H9 (cell line): ENCODE data around the gene P2RX6. TPM values are rescaled to one million over a fixed set of nuclear protein-coding genes. Genes with fewer than 3 reads are reported as not detected.
"Not testable (repeated sequence)": the region's sequence is repeated elsewhere in the genome, so short reads cannot be mapped to it uniquely, and the experiment has no call there.

ENCODE experiments used
- DNase-seq: peaks from one replicate; pipeline ENCODE4 v3.0.0-alpha.2; 2017
- H2AFZ ChIP-seq: one replicate; pipeline ENCODE4 v1.6.1; 2013; ENCODE audit warnings: mild to moderate bottlenecking, low read length, control low read depth, moderate library complexity
- H2AK5ac ChIP-seq: 2 replicates; pipeline ENCODE4 v1.6.1; 2013; ENCODE audit warnings: low read length, control low read depth, mixed read lengths; ENCODE audit not compliant: insufficient read length
- H2BK120ac ChIP-seq: one replicate; pipeline ENCODE4 v1.6.1; 2013; ENCODE audit warnings: low read depth, mild to moderate bottlenecking, low read length, control low read depth, inconsistent platforms; ENCODE audit not compliant: poor library complexity, severe bottlenecking
- H2BK12ac ChIP-seq: 2 replicates; pipeline ENCODE4 v1.6.1; 2013; ENCODE audit warnings: low read length, control low read depth, mixed read lengths, low read depth; ENCODE audit not compliant: insufficient read length
- H2BK15ac ChIP-seq: 2 replicates; pipeline ENCODE4 v1.6.1; 2013; ENCODE audit warnings: low read depth, low read length, control low read depth
- H2BK20ac ChIP-seq: one replicate; pipeline ENCODE4 v1.6.1; 2013; ENCODE audit warnings: low read depth, mild to moderate bottlenecking, low read length, control low read depth, inconsistent platforms; ENCODE audit not compliant: poor library complexity, severe bottlenecking
- H2BK5ac ChIP-seq: 2 replicates; pipeline ENCODE4 v1.6.1; 2013; ENCODE audit warnings: low read length, control low read depth, mixed read lengths; ENCODE audit not compliant: insufficient read length
- H3K14ac ChIP-seq: 2 replicates; pipeline ENCODE4 v1.6.1; 2013; ENCODE audit warnings: low read length, control low read depth; ENCODE audit not compliant: insufficient read depth
- H3K18ac ChIP-seq: 2 replicates; pipeline ENCODE4 v1.6.1; 2013; ENCODE audit warnings: low read depth, mild to moderate bottlenecking, mixed read lengths, low read length, control low read depth; ENCODE audit not compliant: insufficient read length
- H3K23ac ChIP-seq: 2 replicates; pipeline ENCODE4 v1.6.1; 2013; ENCODE audit warnings: low read length, control low read depth, mixed read lengths, low read depth; ENCODE audit not compliant: insufficient read length
- H3K23me2 ChIP-seq: 2 replicates; pipeline ENCODE4 v1.6.1; 2013; ENCODE audit warnings: low read depth, mild to moderate bottlenecking, mixed read lengths, low read length, control low read depth; ENCODE audit not compliant: insufficient read length, poor library complexity, severe bottlenecking
- H3K27ac ChIP-seq: 2 replicates; pipeline ENCODE4 v1.5.1; 2013; ENCODE audit warnings: low read length, control low read depth, mixed read lengths, low read depth; ENCODE audit not compliant: insufficient read length
- H3K27me3 ChIP-seq: 2 replicates; pipeline ENCODE4 v1.6.1; 2013; ENCODE audit warnings: low read length, control low read depth, inconsistent platforms; ENCODE audit not compliant: insufficient read depth
- H3K4ac ChIP-seq: 2 replicates; pipeline ENCODE4 v1.6.1; 2013; ENCODE audit warnings: low read depth, mild to moderate bottlenecking, control low read depth, inconsistent platforms, low read length, moderate library complexity
- H3K4me1 ChIP-seq: 2 replicates; pipeline ENCODE4 v1.6.1; 2013; ENCODE audit warnings: low read length, control low read depth, inconsistent platforms; ENCODE audit not compliant: insufficient read depth
- H3K4me2 ChIP-seq: 2 replicates; pipeline ENCODE4 v1.6.1; 2013; ENCODE audit warnings: low read length, control low read depth, mixed read lengths; ENCODE audit not compliant: insufficient read length, insufficient read depth
- H3K56ac ChIP-seq: 2 replicates; pipeline ENCODE4 v1.6.1; 2013; ENCODE audit warnings: low read depth, mild to moderate bottlenecking, mixed read lengths, low read length, control low read depth; ENCODE audit not compliant: insufficient read length
- H3K79me1 ChIP-seq: 2 replicates; pipeline ENCODE4 v1.6.1; 2013; ENCODE audit warnings: low read depth, mild to moderate bottlenecking, moderate library complexity, low read length, control low read depth, inconsistent platforms; ENCODE audit not compliant: insufficient read depth, poor library complexity, severe bottlenecking
- H3K79me2 ChIP-seq: 2 replicates; pipeline ENCODE4 v1.6.1; 2013; ENCODE audit warnings: low read length, control low read depth, inconsistent platforms; ENCODE audit not compliant: insufficient read depth
- H3K9ac ChIP-seq: 2 replicates; pipeline ENCODE4 v1.6.1; 2013; ENCODE audit warnings: low read length, control low read depth, mixed read lengths; ENCODE audit not compliant: insufficient read length; ENCODE audit errors: extremely low read depth
- H3K9me3 ChIP-seq: one replicate; pipeline ENCODE4 v1.6.1; 2013; ENCODE audit warnings: low read depth, low read length, inconsistent platforms; ENCODE audit not compliant: control insufficient read depth
- H3T11ph ChIP-seq: one replicate; pipeline ENCODE4 v1.6.1; 2013; ENCODE audit warnings: mild to moderate bottlenecking, low read length, control low read depth, inconsistent platforms
- H4K20me1 ChIP-seq: one replicate; pipeline ENCODE4 v1.6.1; 2013; ENCODE audit not compliant: control insufficient read depth, insufficient read length, insufficient read depth
- H4K5ac ChIP-seq: 2 replicates; pipeline ENCODE4 v1.6.1; 2013; ENCODE audit warnings: low read depth, mild to moderate bottlenecking, mixed read lengths, low read length, control low read depth; ENCODE audit not compliant: insufficient read length
- H4K8ac ChIP-seq: replicated peaks from 2 replicates; pipeline ENCODE4 v1.6.1; 2013; ENCODE audit warnings: low read length, control low read depth, mixed read lengths, low read depth; ENCODE audit not compliant: insufficient read length
- H4K91ac ChIP-seq: 2 replicates; pipeline ENCODE4 v1.6.1; 2013; ENCODE audit warnings: low read depth, mild to moderate bottlenecking, moderate library complexity, mixed read lengths, low read length, control low read depth; ENCODE audit not compliant: insufficient read length
- H3K27ac Mint-ChIP-seq, 3 experiments: 2 replicates in 2 of 3; 3 replicates in 1 of 3; pipeline ENCODE4 v1.8.0; 2020 to 2021; ENCODE audit warnings: mixed read lengths in 3 of 3, mild to moderate bottlenecking in 1 of 3, moderate library complexity in 1 of 3
- H3K27me3 Mint-ChIP-seq: 2 replicates; pipeline ENCODE4 v1.8.0; 2021; ENCODE audit warnings: low read depth, mild to moderate bottlenecking, moderate library complexity, mixed read lengths
- H3K36me3 Mint-ChIP-seq, 3 experiments: 2 replicates in 2 of 3; 3 replicates in 1 of 3; pipeline ENCODE4 v1.8.0; 2020 to 2021; ENCODE audit warnings: low read depth in 3 of 3, mixed read lengths in 3 of 3; ENCODE audit not compliant: insufficient read depth in 1 of 3
- H3K4me1 Mint-ChIP-seq, 2 experiments: 2 replicates each; pipeline ENCODE4 v1.8.0; 2020; ENCODE audit warnings: mixed read lengths in 2 of 2
- H3K4me3 Mint-ChIP-seq, 2 experiments: 2 replicates in 1 of 2; 3 replicates in 1 of 2; pipeline ENCODE4 v1.8.0; 2020 to 2021; ENCODE audit warnings: mild to moderate bottlenecking in 2 of 2, mixed read lengths in 2 of 2, moderate library complexity in 1 of 2
- H3K9me3 Mint-ChIP-seq, 2 experiments: 2 replicates in 1 of 2; 3 replicates in 1 of 2; pipeline ENCODE4 v1.8.0; 2020; ENCODE audit warnings: mild to moderate bottlenecking in 2 of 2, mixed read lengths in 2 of 2, moderate library complexity in 1 of 2
- CTCF ChIP-seq: fragments of 200-600 bp; sonication (generic); conservative IDR thresholded peaks from 3 replicates; pipeline ENCODE4 v1.8.0; 2021; ENCODE audit warnings: antibody characterized with exemption, mild to moderate bottlenecking
- WGBS: extraction: QIAGEN DNeasy Blood & Tissue Kit; methylation state at CpG from one replicate; pipeline ENCODE4 v1.1.7; 2013; ENCODE audit warnings: missing lambda C conversion rate, low lambda C conversion rate, mixed read lengths; ENCODE audit not compliant: insufficient read length; ENCODE audit errors: extremely low coverage; 5-methylcytosine and 5-hydroxymethylcytosine counted together
- total RNA-seq: library from RNA; stranded (reverse); gene quantifications from 2 replicates; pipeline ENCODE4 v1.2.1, GENCODE V29; 2021

The P2RX6 gene
- total RNA-seq, 1 experiment from 2014 or later: not detected

- peak overlapping the region; percentile 88 to 92; a peak in 3 of 5 replicates for H3K4me3 Mint-ChIP-seq
- H3K27ac ChIP-seq: no peak overlapping the region
- no peak overlapping the region for H2BK15ac ChIP-seq
- H3K79me2 ChIP-seq: no peaks in the 10 kb centered on the region
- DNase-seq: no peak
- H3K4me1 ChIP-seq: no peaks in the 10 kb centered on the region; the same call in 1 of the 2 replicates
- no peak overlapping the region for H3K14ac ChIP-seq
- no peak overlapping the region for H2BK5ac ChIP-seq
- no peaks in the 10 kb centered on the region for H3K27me3 Mint-ChIP-seq
- no peaks in the 10 kb centered on the region for H4K20me1 ChIP-seq
- no peaks in the 10 kb centered on the region for H3K9me3 Mint-ChIP-seq
- peaks cover 11 to 17% of the 10 kb centered on the region in 2 experiments for H3K4me1 Mint-ChIP-seq
- no peak overlapping the region for H2BK120ac ChIP-seq
- no peak overlapping the region for H2AK5ac ChIP-seq
- H4K5ac ChIP-seq: no peak overlapping the region
- H3K56ac ChIP-seq: no peak overlapping the region
- H3K27me3 ChIP-seq: no peaks in the 10 kb centered on the region
- no peak overlapping the region for H2BK12ac ChIP-seq
- H3K4ac ChIP-seq: no peak overlapping the region
- no peaks in the 10 kb centered on the region for H3K9me3 ChIP-seq
- TF ChIP-seq CTCF: no peak
- no peak overlapping the region for H2AFZ ChIP-seq
- no peak overlapping the region for H2BK20ac ChIP-seq
- no peak overlapping the region for H3K23ac ChIP-seq
- no CpG with 5 or more reads among the region's 4 CpGs for WGBS
- no peak overlapping the region for H3K27ac Mint-ChIP-seq
- no peak overlapping the region for H3K4me2 ChIP-seq
- peaks cover 11% of the 10 kb centered on the region for H3K23me2 ChIP-seq
- H3K9ac ChIP-seq: no peak overlapping the region
- H4K8ac ChIP-seq: no peak overlapping the region
- H3K18ac ChIP-seq: no peak overlapping the region
- no peak overlapping the region for H3T11ph ChIP-seq
- no peaks in the 10 kb centered on the region for H3K79me1 ChIP-seq
- H4K91ac ChIP-seq: no peak overlapping the region
- peaks cover 0 to 6% (median 1%) of the 10 kb centered on the region in 3 experiments; a peak in 3 of 7 replicates for H3K36me3 Mint-ChIP-seq
Observed at GRCh38 chr22:21003782-21004181, 11.2 kb upstream of the P2RX6 start.

GRCh38 chr22:21009208-21009607 lies 5.8 kb upstream of the P2RX6 start:
- not testable (repeated sequence) for H2AK5ac ChIP-seq, H3K18ac ChIP-seq
- WGBS: no CpG with 5 or more reads among the region's 13 CpGs

More at GRCh38 chr22:21009208-21009607, 5.8 kb upstream of the P2RX6 start:
- not testable (repeated sequence) for H4K5ac ChIP-seq, H3K9me3 Mint-ChIP-seq, H3K14ac ChIP-seq, DNase-seq, H3K79me2 ChIP-seq, H3K9ac ChIP-seq, H3K4ac ChIP-seq, H3K56ac ChIP-seq, H2BK5ac ChIP-seq, H2BK120ac ChIP-seq, H2BK20ac ChIP-seq, H2BK15ac ChIP-seq, H3K79me1 ChIP-seq, H3K4me1 ChIP-seq, H4K8ac ChIP-seq, H3K4me2 ChIP-seq, H3K23ac ChIP-seq, H2AFZ ChIP-seq, H3K27ac Mint-ChIP-seq, H4K20me1 ChIP-seq, H3K9me3 ChIP-seq, H3K27ac ChIP-seq, H2BK12ac ChIP-seq, H3K27me3 ChIP-seq, H4K91ac ChIP-seq, H3K36me3 Mint-ChIP-seq, H3T11ph ChIP-seq, H3K23me2 ChIP-seq
- Mint-ChIP-seq H3K4me1 (peaks cover 28 to 40% of the 10 kb centered on the region in 2 experiments), H3K4me3 (peak overlapping the region in 1 of 2 experiments; percentile 4; a peak in 1 of 5 replicates), H3K27me3 (peaks cover 15% of the 10 kb centered on the region)
